GM23248 (cell line): Measurements from ENCODE around the gene MYO5A.

Experiments used
- EZH2 ChIP-seq: fragments of 200-600 bp; sonication (generic); IDR thresholded peaks from 2 replicates; pipeline ENCODE4 v1.6.1; 2018; ENCODE audit warnings: antibody characterized with exemption, mild to moderate bottlenecking; ENCODE audit not compliant: insufficient read depth, poor library complexity, severe bottlenecking
- EZH2phosphoT487 ChIP-seq: fragments of 200-600 bp; sonication (generic); IDR thresholded peaks from 2 replicates; pipeline ENCODE4 v1.6.1; 2018; ENCODE audit warnings: antibody characterized with exemption, moderate library complexity, mild to moderate bottlenecking, low read depth; ENCODE audit not compliant: insufficient read depth

DNA sequence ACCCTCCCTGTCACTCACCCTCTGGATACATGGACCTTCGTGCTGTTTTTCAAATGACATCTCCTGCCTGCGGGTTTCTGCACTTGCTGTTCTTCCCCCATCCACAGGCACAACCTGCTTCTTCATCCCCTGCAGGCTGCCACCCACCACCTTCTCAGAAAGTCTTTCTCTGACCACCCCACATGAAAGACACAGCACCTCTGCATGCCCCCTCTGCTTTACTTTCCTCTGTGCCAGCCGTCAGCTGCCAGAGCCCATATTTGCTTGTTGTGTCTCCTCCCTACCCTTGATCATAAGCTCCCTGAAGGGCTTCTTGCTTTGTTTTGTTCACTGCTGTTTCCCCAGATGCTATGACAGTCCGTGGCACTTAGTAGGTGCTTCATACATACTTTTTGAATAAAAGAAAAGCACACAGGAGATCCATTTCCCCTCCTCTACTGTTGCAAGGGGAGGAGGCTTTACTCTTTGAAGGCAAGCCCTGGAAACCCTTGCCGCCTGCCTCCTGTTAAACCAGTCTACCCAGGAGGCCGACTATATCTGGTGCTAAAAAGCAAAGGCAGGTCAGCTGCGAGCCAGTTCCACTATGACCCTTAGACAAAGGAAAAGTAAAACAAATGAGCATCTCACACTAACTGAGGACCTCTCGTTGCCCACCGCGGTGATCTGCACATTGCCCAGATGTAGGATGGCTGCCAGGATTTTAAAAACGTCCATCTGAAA is 265.0 kb downstream of the MYO5A start:
- TF ChIP-seq EZH2 (no peak), EZH2phosphoT487 (no peak)
